Cardiac muscle cell (in vitro differentiated cells and primary cell): ENCODE measurements around the gene GAREM1. TPM values are rescaled to one million over a fixed set of nuclear protein-coding genes. Genes with fewer than 3 reads are reported as not detected.
A peak's percentile ranks its signal among the peaks of the same experiment; 100 is the strongest.

Source experiments
- DNase-seq, 2 donors: peaks; one replicate each; pipeline versions ENCODE4 v3.0.0 to v3.0.0-alpha.2; 2010 to 2017; ENCODE audit warnings: low read depth in 1 of 2, low spot score in 1 of 2
- H3K27ac ChIP-seq: fragments of 200-600 bp; sonication (generic); 2 replicates; pipeline ENCODE4 v1.5.1; 2016
- H3K27me3 ChIP-seq: fragments of 200-600 bp; sonication (generic); 2 replicates; pipeline ENCODE4 v1.6.0; 2016; ENCODE audit warnings: control low read depth
- H3K36me3 ChIP-seq: fragments of 200-600 bp; sonication (generic); 2 replicates; pipeline ENCODE4 v1.5.1; 2016; ENCODE audit warnings: control low read depth
- H3K4me1 ChIP-seq: fragments of 200-600 bp; sonication (generic); 2 replicates; pipeline ENCODE4 v1.8.1; 2017; ENCODE audit warnings: low read depth, mild to moderate bottlenecking, mixed run types
- H3K4me3 ChIP-seq: fragments of 200-600 bp; sonication (generic); 2 replicates; pipeline ENCODE4 v1.5.1; 2016; ENCODE audit warnings: mild to moderate bottlenecking
- H3K9me3 ChIP-seq: fragments of 200-600 bp; sonication (generic); 2 replicates; pipeline ENCODE4 v1.5.1; 2017; ENCODE audit warnings: low read depth, mild to moderate bottlenecking, control low read depth
- polyA plus RNA-seq: library from polyadenylated mRNA; unstranded; fragments of >200 nt; fragmentation: Nextera tagmentation; extraction: Ambion mirVana; gene quantifications from 2 replicates; pipeline ENCODE4 v1.2.1, GENCODE V29; 2016
- total RNA-seq: library from RNA; depleted of rRNA; stranded (reverse); fragments of >200 nt; gene quantifications from 2 replicates; pipeline ENCODE4 v1.2.3, GENCODE V29; 2016
- TF ChIP-seq, protein P1 (sequence below): IDR thresholded peaks from 2 replicates; pipeline ENCODE4 v1.5.1; 2012; ENCODE audit warnings: low read depth, mild to moderate bottlenecking, low read length

Gene GAREM1
- total and polyA plus RNA-seq, 2 experiments from 2014 or later, result 14.2 to 17.3 TPM

DNA sequence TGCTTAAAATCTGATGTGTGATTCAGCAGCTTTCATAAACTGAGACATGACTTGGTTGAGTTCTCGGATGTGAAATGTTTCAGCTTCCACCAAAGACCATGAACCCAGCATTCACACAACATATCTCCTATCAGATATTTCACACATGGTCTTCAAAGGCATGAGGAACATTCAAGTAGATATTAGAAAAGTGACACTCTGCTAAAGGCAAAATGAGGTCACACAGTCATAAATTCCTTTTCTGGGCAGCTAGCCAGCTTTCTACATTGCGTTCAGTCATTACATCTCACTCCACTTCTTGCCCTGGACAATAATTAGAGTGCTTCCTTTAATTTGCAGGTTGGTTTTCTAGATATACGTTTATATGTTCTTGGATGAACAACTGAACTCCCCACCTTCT lies 96.7 kb downstream of the GAREM1 start:
- no peak overlapping the region for H3K27ac ChIP-seq
- DNase-seq, result peak; percentile 30 to 75
- H3K27me3 ChIP-seq, result no peaks in the 10 kb centered on the region
- TF ChIP-seq, protein P1, sequence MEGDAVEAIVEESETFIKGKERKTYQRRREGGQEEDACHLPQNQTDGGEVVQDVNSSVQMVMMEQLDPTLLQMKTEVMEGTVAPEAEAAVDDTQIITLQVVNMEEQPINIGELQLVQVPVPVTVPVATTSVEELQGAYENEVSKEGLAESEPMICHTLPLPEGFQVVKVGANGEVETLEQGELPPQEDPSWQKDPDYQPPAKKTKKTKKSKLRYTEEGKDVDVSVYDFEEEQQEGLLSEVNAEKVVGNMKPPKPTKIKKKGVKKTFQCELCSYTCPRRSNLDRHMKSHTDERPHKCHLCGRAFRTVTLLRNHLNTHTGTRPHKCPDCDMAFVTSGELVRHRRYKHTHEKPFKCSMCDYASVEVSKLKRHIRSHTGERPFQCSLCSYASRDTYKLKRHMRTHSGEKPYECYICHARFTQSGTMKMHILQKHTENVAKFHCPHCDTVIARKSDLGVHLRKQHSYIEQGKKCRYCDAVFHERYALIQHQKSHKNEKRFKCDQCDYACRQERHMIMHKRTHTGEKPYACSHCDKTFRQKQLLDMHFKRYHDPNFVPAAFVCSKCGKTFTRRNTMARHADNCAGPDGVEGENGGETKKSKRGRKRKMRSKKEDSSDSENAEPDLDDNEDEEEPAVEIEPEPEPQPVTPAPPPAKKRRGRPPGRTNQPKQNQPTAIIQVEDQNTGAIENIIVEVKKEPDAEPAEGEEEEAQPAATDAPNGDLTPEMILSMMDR, result no peak
- H3K9me3 ChIP-seq, result no peaks in the 10 kb centered on the region
- H3K4me3 ChIP-seq, result no peak overlapping the region
- no peaks in the 10 kb centered on the region for H3K36me3 ChIP-seq
- H3K4me1 ChIP-seq, result peaks cover 9% of the 10 kb centered on the region

- TF ChIP-seq, protein P1, result no peak
Observed at GRCh38 chr18:32373505-32373904, 97.2 kb downstream of the GAREM1 start.

GRCh38 chr18:32372381-32373061 lies 98.2 kb downstream of the GAREM1 start:
- Histone ChIP-seq H3K9me3 (no peaks in the 10 kb centered on the region), H3K36me3 (no peaks in the 10 kb centered on the region), H3K27ac (no peak overlapping the region), H3K4me3 (no peak overlapping the region), H3K4me1 (peaks cover 12% of the 10 kb centered on the region), H3K27me3 (no peaks in the 10 kb centered on the region)
- DNase-seq, result no peak
- TF ChIP-seq, protein P1, result no peak

More at GRCh38 chr18:32373505-32373904, 97.2 kb downstream of the GAREM1 start:
- Histone ChIP-seq H3K4me3 (no peak overlapping the region), H3K27ac (no peak overlapping the region), H3K27me3 (no peaks in the 10 kb centered on the region), H3K36me3 (no peaks in the 10 kb centered on the region), H3K9me3 (no peaks in the 10 kb centered on the region), H3K4me1 (peaks cover 12% of the 10 kb centered on the region)
- DNase-seq, result no peak

DNA sequence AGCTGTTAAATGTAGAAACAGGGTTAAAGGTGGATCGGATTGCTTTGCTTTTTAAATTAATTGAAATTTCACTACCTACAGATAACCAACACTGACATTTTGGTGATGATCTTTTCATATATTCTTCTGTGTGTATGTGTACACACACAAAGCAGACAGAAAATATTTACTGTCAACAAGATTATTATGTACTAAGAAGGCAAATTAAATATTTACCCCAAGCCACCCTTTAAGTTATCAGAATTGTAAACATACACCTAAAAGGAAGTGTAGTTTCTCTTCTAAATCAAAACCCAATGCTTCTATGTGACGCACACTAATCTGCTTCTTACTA lies 98.7 kb downstream of the GAREM1 start:
- Histone ChIP-seq H3K36me3 (no peaks in the 10 kb centered on the region), H3K27ac (no peak overlapping the region), H3K4me3 (no peak overlapping the region), H3K9me3 (no peaks in the 10 kb centered on the region), H3K4me1 (peaks cover 12% of the 10 kb centered on the region), H3K27me3 (no peaks in the 10 kb centered on the region)
- DNase-seq, result no peak
- TF ChIP-seq, protein P1, result no peak

DNA sequence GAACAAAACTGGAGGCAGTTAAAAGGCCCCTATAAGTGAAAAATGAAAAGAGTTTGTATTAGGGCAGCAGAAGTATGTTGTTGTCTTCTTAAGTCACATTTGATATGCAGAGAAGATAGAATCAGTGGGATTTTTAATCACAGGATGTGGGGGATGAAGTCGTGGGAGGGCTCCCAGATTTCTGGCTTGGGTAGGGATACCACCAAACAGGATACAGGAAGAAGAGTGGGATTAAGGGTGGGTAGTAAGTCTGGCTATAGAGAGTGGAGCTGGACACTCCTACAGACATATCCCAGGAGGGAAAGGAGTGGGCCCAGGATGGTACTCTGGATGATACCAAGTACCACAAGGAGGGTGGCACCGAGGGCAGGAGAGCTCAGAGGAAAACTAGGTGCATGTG lies 99.3 kb downstream of the GAREM1 start:
- H3K27ac ChIP-seq, result no peak overlapping the region
- no peaks in the 10 kb centered on the region for H3K9me3 ChIP-seq
- H3K4me3 ChIP-seq, result no peak overlapping the region

More for the DNA sequence above, 99.3 kb downstream of the GAREM1 start:
- TF ChIP-seq, protein P1, result no peak
- no peak for DNase-seq
- no peaks in the 10 kb centered on the region for H3K36me3 ChIP-seq
- no peaks in the 10 kb centered on the region for H3K27me3 ChIP-seq
- H3K4me1 ChIP-seq, result peaks cover 12% of the 10 kb centered on the region
